Measurements from ENCODE around the gene RESP18.

DNA sequence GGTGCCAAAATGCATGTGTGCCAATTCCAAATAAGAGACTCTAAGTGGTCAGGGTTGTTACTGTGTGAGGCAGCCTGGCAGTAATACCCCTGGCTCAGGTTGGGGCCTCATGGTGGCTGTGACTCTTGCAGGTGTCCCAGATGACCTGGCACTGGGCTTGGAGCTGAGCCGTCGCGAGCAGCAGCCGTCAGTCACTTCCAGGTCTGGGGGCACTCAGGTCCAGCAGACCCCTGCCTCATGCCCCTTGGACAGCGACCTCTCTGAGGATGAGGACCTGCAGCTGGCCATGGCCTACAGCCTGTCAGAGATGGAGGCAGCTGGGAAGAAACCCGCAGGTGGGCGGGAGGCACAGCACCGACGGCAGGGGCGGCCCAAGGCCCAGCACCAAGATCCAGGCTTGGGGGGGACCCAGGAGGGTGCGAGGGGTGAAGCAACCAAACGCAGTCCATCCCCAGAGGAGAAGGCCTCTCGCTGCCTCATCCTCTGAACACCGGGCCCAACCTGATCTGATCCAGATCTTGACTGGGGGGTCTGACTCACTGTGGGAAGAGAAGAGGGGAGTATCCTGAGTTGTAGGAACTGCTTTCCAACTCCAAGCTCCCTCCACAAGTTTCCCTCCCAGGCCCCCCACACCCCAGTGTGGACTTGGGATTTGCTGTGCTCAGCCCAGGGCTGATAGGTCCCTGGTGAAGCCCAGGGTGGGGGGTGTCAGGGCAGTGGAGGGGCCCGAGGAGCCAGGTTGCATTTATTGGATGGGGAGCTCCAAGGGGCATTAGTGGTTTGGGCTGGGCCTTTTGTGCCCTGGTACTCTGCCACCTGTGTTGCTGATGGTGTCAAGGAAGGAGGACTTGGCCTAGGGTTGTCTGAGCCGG lies 47.8 kb downstream of the RESP18 start:
- TF ChIP-seq CTCF (IDR thresholded peaks at IDR 0.05; ENCODE audit: borderline replicate concordance, extremely low read depth, low read length, poor library complexity, severe bottlenecking): no peak
- TF ChIP-seq EZH2 (IDR thresholded peaks at IDR 0.05; ENCODE audit: borderline replicate concordance, low read depth, low read length, severe bottlenecking): no peak

Measured in DND-41 (cell line).